ENCODE results near the gene RSRC2. TPM values are rescaled to one million over a fixed set of nuclear protein-coding genes. Genes with fewer than 3 reads are reported as not detected.
"Not testable (repeated sequence)": the region's sequence is repeated elsewhere in the genome, so short reads cannot be mapped to it uniquely, and the experiment has no call there.

The RSRC2 gene
- total RNA-seq, 3 donors from 2014 or later = 57.3 to 72.5 (median 60.4) TPM

- Histone ChIP-seq H3K4me1 (ENCODE audit: low read depth) (peaks cover 5% of the 10 kb centered on the region), H3K36me3 (ENCODE audit: low read depth) (peaks cover 35% of the 10 kb centered on the region), H3K9me3 (no peaks in the 10 kb centered on the region), H3K4me3 (no peak overlapping the region)
- ATAC-seq (peak; percentile 54), DNase-seq (no peak)
- no peak for TF ChIP-seq CTCF (IDR thresholded peaks at IDR 0.05)
- intact Hi-C loops (cut with DNase I, micrococcal nuclease) = no loop called here
These were observed 8.9 kb downstream of the RSRC2 start for GRCh38 chr12:122517877-122518276.

- ATAC-seq (no peak), DNase-seq (no peak)
- Histone ChIP-seq H3K4me3 (no peak overlapping the region), H3K9me3 (no peaks in the 10 kb centered on the region), H3K36me3 (ENCODE audit: low read depth) (peaks cover 35% of the 10 kb centered on the region), H3K4me1 (ENCODE audit: low read depth) (no peaks in the 10 kb centered on the region)
- intact Hi-C loops (cut with DNase I, micrococcal nuclease) = no loop called here
- TF ChIP-seq CTCF (IDR thresholded peaks at IDR 0.05) = no peak
These were observed 10.0 kb downstream of the RSRC2 start for GRCh38 chr12:122516544-122517361.

- Histone ChIP-seq H3K9me3 (no peaks in the 10 kb centered on the region), H3K36me3 (ENCODE audit: low read depth) (peaks cover 45% of the 10 kb centered on the region), H3K4me1 (ENCODE audit: low read depth) (no peaks in the 10 kb centered on the region), H3K4me3 (no peak overlapping the region)
- ATAC-seq = no peak
- intact Hi-C loops (cut with DNase I, micrococcal nuclease) = no loop called here
- no peak for TF ChIP-seq CTCF (IDR thresholded peaks at IDR 0.05)
- DNase-seq = no peak
These were observed 11.5 kb downstream of the RSRC2 start for GRCh38 chr12:122515275-122515674.

- intact Hi-C loops (cut with DNase I, micrococcal nuclease) = no loop called here
- ATAC-seq = no peak
- no peak for TF ChIP-seq CTCF (IDR thresholded peaks at IDR 0.05)
These were observed 13.1 kb downstream of the RSRC2 start for GRCh38 chr12:122513660-122514059.

GRCh38 chr12:122513028-122513427, 13.7 kb downstream of the RSRC2 start:
- H3K36me3 ChIP-seq (ENCODE audit: low read depth) = peaks cover 39% of the 10 kb centered on the region
- intact Hi-C loops (cut with DNase I, micrococcal nuclease); ATAC-seq; DNase-seq; H3K4me3 ChIP-seq; H3K9me3 ChIP-seq; H3K4me1 ChIP-seq (ENCODE audit: low read depth): not testable (repeated sequence)

More at GRCh38 chr12:122513660-122514059, 13.1 kb downstream of the RSRC2 start:
- Histone ChIP-seq H3K4me3 (no peak overlapping the region), H3K9me3 (no peaks in the 10 kb centered on the region), H3K36me3 (ENCODE audit: low read depth) (peaks cover 44% of the 10 kb centered on the region), H3K4me1 (ENCODE audit: low read depth) (no peaks in the 10 kb centered on the region)
- no peak for DNase-seq

- peaks cover 34% of the 10 kb centered on the region for H3K36me3 ChIP-seq (ENCODE audit: low read depth)
- no peak overlapping the region for H3K4me3 ChIP-seq
- no peaks in the 10 kb centered on the region for H3K4me1 ChIP-seq (ENCODE audit: low read depth)
- DNase-seq (no peak), ATAC-seq (no peak)
- H3K9me3 ChIP-seq = no peaks in the 10 kb centered on the region
- TF ChIP-seq CTCF (IDR thresholded peaks at IDR 0.05) = no peak
- intact Hi-C loops (cut with DNase I, micrococcal nuclease) = no loop called here
These were observed 18.6 kb downstream of the RSRC2 start for GRCh38 chr12:122508163-122508562.

All from mucosa of descending colon (tissue), 3 donors.